ENCODE measurements around the gene TRIM49B.
"Not testable (repeated sequence)": the region's sequence is repeated elsewhere in the genome, so short reads cannot be mapped to it uniquely, and the experiment has no call there.

GRCh38 chr11:49059012-49059411, 30.4 kb downstream of the TRIM49B start, which contains the start of gene TRIM64C:
- TF ChIP-seq CTCF (IDR thresholded peaks at IDR 0.05; ENCODE audit: insufficient read depth, low read length); POLR2AphosphoS5 (IDR thresholded peaks at IDR 0.05; ENCODE audit: low read depth): not testable (repeated sequence)
- TF ChIP-seq, protein P1, sequence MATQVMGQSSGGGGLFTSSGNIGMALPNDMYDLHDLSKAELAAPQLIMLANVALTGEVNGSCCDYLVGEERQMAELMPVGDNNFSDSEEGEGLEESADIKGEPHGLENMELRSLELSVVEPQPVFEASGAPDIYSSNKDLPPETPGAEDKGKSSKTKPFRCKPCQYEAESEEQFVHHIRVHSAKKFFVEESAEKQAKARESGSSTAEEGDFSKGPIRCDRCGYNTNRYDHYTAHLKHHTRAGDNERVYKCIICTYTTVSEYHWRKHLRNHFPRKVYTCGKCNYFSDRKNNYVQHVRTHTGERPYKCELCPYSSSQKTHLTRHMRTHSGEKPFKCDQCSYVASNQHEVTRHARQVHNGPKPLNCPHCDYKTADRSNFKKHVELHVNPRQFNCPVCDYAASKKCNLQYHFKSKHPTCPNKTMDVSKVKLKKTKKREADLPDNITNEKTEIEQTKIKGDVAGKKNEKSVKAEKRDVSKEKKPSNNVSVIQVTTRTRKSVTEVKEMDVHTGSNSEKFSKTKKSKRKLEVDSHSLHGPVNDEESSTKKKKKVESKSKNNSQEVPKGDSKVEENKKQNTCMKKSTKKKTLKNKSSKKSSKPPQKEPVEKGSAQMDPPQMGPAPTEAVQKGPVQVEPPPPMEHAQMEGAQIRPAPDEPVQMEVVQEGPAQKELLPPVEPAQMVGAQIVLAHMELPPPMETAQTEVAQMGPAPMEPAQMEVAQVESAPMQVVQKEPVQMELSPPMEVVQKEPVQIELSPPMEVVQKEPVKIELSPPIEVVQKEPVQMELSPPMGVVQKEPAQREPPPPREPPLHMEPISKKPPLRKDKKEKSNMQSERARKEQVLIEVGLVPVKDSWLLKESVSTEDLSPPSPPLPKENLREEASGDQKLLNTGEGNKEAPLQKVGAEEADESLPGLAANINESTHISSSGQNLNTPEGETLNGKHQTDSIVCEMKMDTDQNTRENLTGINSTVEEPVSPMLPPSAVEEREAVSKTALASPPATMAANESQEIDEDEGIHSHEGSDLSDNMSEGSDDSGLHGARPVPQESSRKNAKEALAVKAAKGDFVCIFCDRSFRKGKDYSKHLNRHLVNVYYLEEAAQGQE (IDR thresholded peaks at IDR 0.05; ENCODE audit: insufficient replicate concordance, low read depth) = not testable (repeated sequence)

All from HL-60 (cell line).